ENCODE results near the gene ZNF135. TPM values are rescaled to one million over a fixed set of nuclear protein-coding genes. Genes with fewer than 3 reads are reported as not detected.

Gene ZNF135
- total RNA-seq, 1 donor from 2014 or later: 0.68 TPM

GRCh38 chr19:58095328-58095727 is 36.2 kb downstream of the ZNF135 start:
- ATAC-seq: no peak

DNA sequence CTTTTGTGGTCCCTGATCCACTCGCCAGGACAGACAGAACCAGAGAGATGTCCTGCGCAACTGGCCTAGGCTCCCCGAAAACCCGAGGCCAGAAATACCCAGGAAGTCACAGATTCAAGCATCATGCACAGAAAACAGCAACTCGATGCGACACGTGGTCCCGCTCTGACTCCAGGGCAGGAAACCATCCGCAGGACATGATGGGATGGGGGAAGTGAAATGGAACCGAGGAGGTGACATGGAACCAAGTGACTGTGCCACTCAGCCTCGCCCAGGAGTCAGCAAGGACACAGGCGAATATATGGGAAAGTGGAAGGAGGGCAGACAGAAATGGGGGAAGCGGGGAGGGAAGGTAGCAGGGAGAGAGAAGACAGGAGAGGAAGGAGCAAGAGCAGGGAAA is 37.8 kb downstream of the ZNF135 start:
- no peak for ATAC-seq

DNA sequence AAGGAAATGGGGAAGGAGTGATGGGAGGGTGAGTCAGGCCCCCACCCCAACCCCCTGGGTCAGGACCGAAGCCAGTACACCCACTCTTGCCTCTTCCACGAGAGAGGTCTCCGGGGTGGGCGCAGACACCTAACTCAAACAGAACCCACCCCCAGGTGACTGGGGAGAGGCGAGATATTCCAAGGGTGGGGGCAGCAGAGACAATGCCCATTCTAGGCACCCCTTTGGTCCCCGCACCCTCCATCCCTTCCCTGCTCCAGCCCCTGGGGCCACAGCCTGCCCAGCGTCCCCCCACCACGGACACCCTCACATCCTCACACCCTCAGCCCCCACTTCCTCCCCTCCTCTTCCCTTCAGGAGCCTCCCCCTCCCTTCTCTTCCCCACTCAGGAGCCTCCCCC is 38.3 kb downstream of the ZNF135 start:
- no peak for ATAC-seq

GRCh38 chr19:58097781-58098681 is 38.9 kb downstream of the ZNF135 start, which contains the start of gene ZSCAN18:
Gene ZSCAN18, minus strand, starts transcription at chr19:58098231. Its CDS starts 7,964 bp downstream, at chr19:58090267.
- peak; percentile 100 for ATAC-seq

GRCh38 chr19:58098682-58098998 is 39.6 kb downstream of the ZNF135 start:
- ATAC-seq: no peak

- no peak for ATAC-seq
Observed at GRCh38 chr19:58107778-58108545, 48.9 kb downstream of the ZNF135 start.

GRCh38 chr19:58108546-58108817 is 49.4 kb downstream of the ZNF135 start:
- no peak for ATAC-seq

- ATAC-seq: no peak
Observed at GRCh38 chr19:58117841-58118575, 58.9 kb downstream of the ZNF135 start.

DNA sequence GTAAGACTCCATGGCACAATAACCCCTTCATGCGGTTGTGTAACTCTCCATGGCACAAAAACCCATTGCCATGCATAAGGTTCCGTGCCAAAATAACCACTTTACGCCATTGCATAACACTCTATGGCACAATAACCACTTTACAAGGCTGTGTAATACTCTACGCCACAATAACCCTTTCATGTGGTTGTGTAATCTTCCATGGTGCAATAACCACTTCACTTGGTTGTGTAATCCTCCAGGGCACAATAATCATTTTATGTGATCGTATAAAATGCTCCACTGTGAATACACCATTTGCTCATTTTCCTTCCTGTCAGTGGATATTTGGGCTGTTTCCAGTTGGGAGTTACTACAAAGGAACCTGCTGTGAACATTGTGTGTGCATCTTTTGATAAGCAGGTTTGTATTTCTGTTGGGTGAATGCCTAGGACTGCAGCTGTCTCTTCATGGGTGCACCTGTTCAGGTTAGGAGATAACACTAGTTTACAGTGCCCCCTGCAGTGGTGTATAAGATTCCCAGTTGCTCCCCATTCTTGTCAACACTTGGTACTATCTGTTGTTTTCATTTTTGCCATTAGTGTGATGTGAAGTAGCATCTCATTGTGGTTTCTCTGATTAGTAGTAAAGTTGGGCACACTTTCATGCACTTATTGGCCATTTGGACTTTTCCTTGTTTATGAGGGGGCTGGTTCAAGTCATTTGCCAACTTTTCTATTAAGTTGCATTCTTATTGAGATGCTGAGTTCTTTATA is 60.1 kb downstream of the ZNF135 start:
- no peak for ATAC-seq

Other genes with a start within 250 kb of the ZNF135 start
- gene ZNF552, start 244.4 kb upstream of the ZNF135 start, total RNA-seq: 7.9 TPM
- 9.3 TPM for gene ZNF587B, start 229.0 kb upstream of the ZNF135 start, total RNA-seq
- 16.3 TPM for gene ZNF587, start 209.4 kb upstream of the ZNF135 start, total RNA-seq
- 6.5 TPM for gene ZNF814, start 170.2 kb upstream of the ZNF135 start, total RNA-seq
- gene ZNF417, start 142.7 kb upstream of the ZNF135 start, total RNA-seq: 5.7 TPM
- gene ZNF418, start 123.9 kb upstream of the ZNF135 start, total RNA-seq: 0.76 TPM
- 2.6 TPM for gene ZNF256, start 111.6 kb upstream of the ZNF135 start, total RNA-seq
- gene C19orf18, start 84.7 kb upstream of the ZNF135 start, total RNA-seq: 0.48 TPM
- gene ZNF606, start 56.5 kb upstream of the ZNF135 start, total RNA-seq: 5.4 TPM
- gene ZSCAN1, start 25.3 kb upstream of the ZNF135 start, total RNA-seq: not detected
- 9.4 TPM for gene ZSCAN18, start 38.9 kb downstream of the ZNF135 start, total RNA-seq
- 2.9 TPM for gene ZNF329, start 91.5 kb downstream of the ZNF135 start, total RNA-seq
- gene ZNF274, start 123.8 kb downstream of the ZNF135 start, total RNA-seq: 19.5 TPM
- 20.0 TPM for gene ZNF544, start 169.6 kb downstream of the ZNF135 start, total RNA-seq
- gene ZNF8, start 219.7 kb downstream of the ZNF135 start, total RNA-seq: 2.9 TPM
- gene ERVK3-1, start 246.1 kb downstream of the ZNF135 start, total RNA-seq: 18.6 TPM